Activated CD4-positive, alpha-beta T cell treated with anti-CD3 and anti-CD28 coated beads for 36 hours (primary cell): ENCODE measurements around the gene GSK3B. TPM values are rescaled to one million over a fixed set of nuclear protein-coding genes. Genes with fewer than 3 reads are reported as not detected.

Experiments
- ATAC-seq: fragments of 200-7000 bp; cut with Tn5 transposase; one replicate; pipeline ENCODE4 v1.10.0; 2021; ENCODE audit warnings: mild to moderate bottlenecking, moderate library complexity
- CTCF ChIA-PET: fragments of 350-600 bp; sonication (Branson Sonifier 250); formaldehyde crosslinking; loops from one replicate; lab custom pipeline; 2021; ENCODE audit warnings: antibody characterized with exemption; lab: Charles Lee
- POLR2A ChIA-PET: fragments of 350-600 bp; sonication (Branson Sonifier 250); formaldehyde crosslinking; loops from one replicate; lab custom pipeline; 2021; ENCODE audit warnings: antibody characterized with exemption, inconsistent platforms; lab: Charles Lee
- DNase-seq: peaks from one replicate; pipeline ENCODE4 v3.0.0-alpha.2; 2020
- H3K27ac Mint-ChIP-seq: one replicate; pipeline ENCODE4 v1.8.0; 2021; ENCODE audit warnings: mixed read lengths
- H3K27me3 Mint-ChIP-seq: one replicate; pipeline ENCODE4 v1.8.0; 2021; ENCODE audit warnings: mixed read lengths
- H3K36me3 Mint-ChIP-seq: one replicate; pipeline ENCODE4 v1.8.0; 2021; ENCODE audit warnings: low read depth, mixed read lengths
- H3K4me1 Mint-ChIP-seq: one replicate; pipeline ENCODE4 v1.8.0; 2021; ENCODE audit warnings: mixed read lengths
- H3K4me3 Mint-ChIP-seq: one replicate; pipeline ENCODE4 v1.8.0; 2021; ENCODE audit warnings: mild to moderate bottlenecking, moderate library complexity, mixed read lengths
- H3K9me3 Mint-ChIP-seq: one replicate; pipeline ENCODE4 v1.8.0; 2021; ENCODE audit warnings: low read depth, mixed read lengths
- intact Hi-C, 2 experiments: fragments of 100-400 bp; cut with DNase I in 1 of 2; cut with micrococcal nuclease in 1 of 2; formaldehyde crosslinking; loops; one replicate each; pipeline versions ENCODE4 v1.14.2 to v1.15.1; 2022 to 2024; cut with DNase I, micrococcal nuclease
- total RNA-seq, 2 experiments: library from RNA; stranded (reverse); gene quantifications; one replicate each; pipeline ENCODE4 v1.2.3, GENCODE V29; 2021

GSK3B gene
- total RNA-seq, 2 experiments from 2014 or later = 29.1 to 31.5 TPM

DNA sequence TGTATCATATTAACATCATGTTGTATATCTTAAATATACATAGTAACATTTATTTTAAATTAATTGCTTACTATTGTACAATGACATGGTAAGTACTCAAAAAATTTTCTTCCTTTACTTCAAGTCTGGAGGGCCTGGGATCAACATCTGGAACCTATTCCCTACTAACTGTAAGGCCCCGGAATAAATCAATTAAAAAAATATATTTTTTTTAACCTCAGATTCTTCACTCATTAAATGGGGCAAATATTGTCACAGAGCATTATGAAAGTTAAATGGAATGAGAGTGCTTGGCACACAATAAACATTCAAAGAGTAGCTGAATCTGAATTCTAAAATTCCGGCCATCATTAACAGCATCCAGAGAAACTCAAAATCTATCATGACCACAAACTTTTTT is 16.5 kb downstream of the GSK3B start:
- ATAC-seq (no peak), DNase-seq (no peak)
- no peak overlapping the region for H3K27ac Mint-ChIP-seq
- peaks cover 70% of the 10 kb centered on the region for H3K4me1 Mint-ChIP-seq
- H3K27me3 Mint-ChIP-seq = no peaks in the 10 kb centered on the region
- POLR2A ChIA-PET = interaction anchor here (0.6 kb wide), 1 partner anchor 17 kb away, joined by 3 read pairs; no protein-coding TSS in a partner anchor
- H3K4me3 Mint-ChIP-seq = no peak overlapping the region
- intact Hi-C loops = no loop called here
- H3K36me3 Mint-ChIP-seq = peaks cover 24% of the 10 kb centered on the region
- no peaks in the 10 kb centered on the region for H3K9me3 Mint-ChIP-seq
- CTCF ChIA-PET = no interaction called here

GRCh38 chr3:120072867-120073525 is 21.3 kb downstream of the GSK3B start:
- ATAC-seq (no peak), DNase-seq (no peak)
- Mint-ChIP-seq H3K4me1 (peaks cover 51% of the 10 kb centered on the region), H3K36me3 (peaks cover 24% of the 10 kb centered on the region), H3K9me3 (no peaks in the 10 kb centered on the region), H3K27ac (no peak overlapping the region), H3K27me3 (no peaks in the 10 kb centered on the region), H3K4me3 (no peak overlapping the region)
- intact Hi-C loops = no loop called here
- ChIA-PET CTCF (interaction anchor here (0.5 to 0.7 kb wide), 2 partner anchors 84 to 235 kb away, joined by 3 read pairs; no protein-coding TSS in a partner anchor), POLR2A (no interaction called here)

DNA sequence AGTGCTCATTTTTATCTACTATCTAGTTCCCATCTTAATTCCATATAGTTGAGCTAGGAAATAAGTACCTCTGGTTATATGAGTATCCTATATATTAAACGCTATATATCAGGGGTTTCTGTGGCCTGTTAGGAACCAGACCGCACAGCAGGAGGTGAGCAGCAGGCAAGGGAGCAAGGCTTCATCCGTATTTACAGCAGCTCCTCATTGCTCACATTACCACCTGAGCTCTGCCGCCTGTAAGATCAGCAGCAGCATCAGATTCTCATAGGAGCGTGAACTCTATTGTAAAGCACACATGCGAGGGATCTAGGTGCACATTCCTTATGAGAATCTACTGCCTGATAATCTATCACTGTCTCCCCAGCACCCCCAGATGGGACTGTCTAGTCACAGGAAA is 23.0 kb downstream of the GSK3B start:
- CTCF ChIA-PET = interaction anchor here (0.6 to 0.8 kb wide), 2 partner anchors 628 to 1120 kb away, joined by 3 read pairs; no protein-coding TSS in a partner anchor
- peaks cover 26% of the 10 kb centered on the region for H3K36me3 Mint-ChIP-seq
- no peak for DNase-seq
- no peaks in the 10 kb centered on the region for H3K27me3 Mint-ChIP-seq
- POLR2A ChIA-PET = no interaction called here
- intact Hi-C loops = no loop called here
- H3K4me1 Mint-ChIP-seq = peaks cover 59% of the 10 kb centered on the region
- H3K4me3 Mint-ChIP-seq = no peak overlapping the region
- ATAC-seq = no peak
- H3K27ac Mint-ChIP-seq = no peak overlapping the region
- no peaks in the 10 kb centered on the region for H3K9me3 Mint-ChIP-seq

- ChIA-PET POLR2A (interaction anchor here (0.9 kb wide), 1 partner anchor 384 kb away, joined by 3 read pairs; no protein-coding TSS in a partner anchor), CTCF (interaction anchor here (0.8 to 1.0 kb wide), 2 partner anchors 323 to 629 kb away, joined by 3 read pairs; no protein-coding TSS in a partner anchor)
- DNase-seq (no peak), ATAC-seq (no peak)
- Mint-ChIP-seq H3K27me3 (no peaks in the 10 kb centered on the region), H3K4me3 (no peak overlapping the region), H3K4me1 (peaks cover 52% of the 10 kb centered on the region), H3K27ac (no peak overlapping the region), H3K36me3 (peaks cover 24% of the 10 kb centered on the region), H3K9me3 (peaks cover 4% of the 10 kb centered on the region)
- intact Hi-C loops = no loop called here
Observed at GRCh38 chr3:120070263-120070981, 23.8 kb downstream of the GSK3B start.

DNA sequence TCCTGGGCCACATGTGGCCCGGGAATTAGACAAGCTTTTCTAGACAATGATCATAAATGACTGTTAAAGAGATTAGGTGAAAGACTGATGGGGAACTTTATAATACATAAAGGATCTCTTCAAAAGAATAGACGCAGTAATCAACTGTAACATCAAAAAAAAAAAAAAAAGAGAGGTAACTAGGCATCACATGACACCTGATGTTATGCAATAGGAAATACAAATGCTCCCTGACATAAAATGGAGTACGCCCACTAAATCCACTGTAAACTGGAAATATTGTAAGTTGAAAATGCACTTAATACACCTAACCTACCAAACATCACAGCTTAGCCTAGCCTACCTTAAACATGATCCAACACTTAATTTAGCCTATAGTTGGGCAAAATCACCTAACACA is 27.2 kb downstream of the GSK3B start:
- peaks cover 4% of the 10 kb centered on the region for H3K9me3 Mint-ChIP-seq
- H3K27ac Mint-ChIP-seq = no peak overlapping the region
- ATAC-seq (no peak), DNase-seq (no peak)
- H3K4me3 Mint-ChIP-seq = no peak overlapping the region
- no peaks in the 10 kb centered on the region for H3K27me3 Mint-ChIP-seq
- ChIA-PET CTCF (interaction anchor here (0.8 to 1.4 kb wide), 3 partner anchors 24 to 36 kb away, joined by 3 read pairs; no protein-coding TSS in a partner anchor), POLR2A (no interaction called here)
- peaks cover 16% of the 10 kb centered on the region for H3K36me3 Mint-ChIP-seq
- peaks cover 38% of the 10 kb centered on the region for H3K4me1 Mint-ChIP-seq
- intact Hi-C loops = no loop called here

- POLR2A ChIA-PET = no interaction called here
- ATAC-seq (no peak), DNase-seq (no peak)
- Mint-ChIP-seq H3K4me1 (peaks cover 34% of the 10 kb centered on the region), H3K27me3 (no peaks in the 10 kb centered on the region), H3K9me3 (peaks cover 4% of the 10 kb centered on the region), H3K27ac (no peak overlapping the region), H3K4me3 (no peak overlapping the region), H3K36me3 (peaks cover 16% of the 10 kb centered on the region)
- CTCF ChIA-PET = interaction anchor here (0.8 to 1.4 kb wide), 3 partner anchors 23 to 35 kb away, joined by 3 read pairs; no protein-coding TSS in a partner anchor
- intact Hi-C loops = no loop called here
Observed at GRCh38 chr3:120066634-120067033, 27.6 kb downstream of the GSK3B start.

GRCh38 chr3:120064641-120065040 is 29.6 kb downstream of the GSK3B start:
- no peak overlapping the region for H3K4me3 Mint-ChIP-seq
- ATAC-seq (no peak), DNase-seq (no peak)
- no peak overlapping the region for H3K27ac Mint-ChIP-seq
- peaks cover 38% of the 10 kb centered on the region for H3K4me1 Mint-ChIP-seq
- peaks cover 4% of the 10 kb centered on the region for H3K9me3 Mint-ChIP-seq
- CTCF ChIA-PET = interaction anchor here (0.6 kb wide), 1 partner anchor 10 kb away, joined by 3 read pairs; no protein-coding TSS in a partner anchor
- no peaks in the 10 kb centered on the region for H3K27me3 Mint-ChIP-seq
- H3K36me3 Mint-ChIP-seq = peaks cover 16% of the 10 kb centered on the region
- intact Hi-C loops = no loop called here
- POLR2A ChIA-PET = no interaction called here

GRCh38 chr3:120062474-120062873 is 31.8 kb downstream of the GSK3B start:
- Mint-ChIP-seq H3K27ac (no peak overlapping the region), H3K4me3 (no peak overlapping the region), H3K9me3 (peaks cover 4% of the 10 kb centered on the region), H3K36me3 (peaks cover 15% of the 10 kb centered on the region), H3K27me3 (no peaks in the 10 kb centered on the region), H3K4me1 (peaks cover 38% of the 10 kb centered on the region)
- intact Hi-C loops = no loop called here
- ChIA-PET POLR2A (no interaction called here), CTCF (no interaction called here)
- DNase-seq (no peak), ATAC-seq (no peak)

DNA sequence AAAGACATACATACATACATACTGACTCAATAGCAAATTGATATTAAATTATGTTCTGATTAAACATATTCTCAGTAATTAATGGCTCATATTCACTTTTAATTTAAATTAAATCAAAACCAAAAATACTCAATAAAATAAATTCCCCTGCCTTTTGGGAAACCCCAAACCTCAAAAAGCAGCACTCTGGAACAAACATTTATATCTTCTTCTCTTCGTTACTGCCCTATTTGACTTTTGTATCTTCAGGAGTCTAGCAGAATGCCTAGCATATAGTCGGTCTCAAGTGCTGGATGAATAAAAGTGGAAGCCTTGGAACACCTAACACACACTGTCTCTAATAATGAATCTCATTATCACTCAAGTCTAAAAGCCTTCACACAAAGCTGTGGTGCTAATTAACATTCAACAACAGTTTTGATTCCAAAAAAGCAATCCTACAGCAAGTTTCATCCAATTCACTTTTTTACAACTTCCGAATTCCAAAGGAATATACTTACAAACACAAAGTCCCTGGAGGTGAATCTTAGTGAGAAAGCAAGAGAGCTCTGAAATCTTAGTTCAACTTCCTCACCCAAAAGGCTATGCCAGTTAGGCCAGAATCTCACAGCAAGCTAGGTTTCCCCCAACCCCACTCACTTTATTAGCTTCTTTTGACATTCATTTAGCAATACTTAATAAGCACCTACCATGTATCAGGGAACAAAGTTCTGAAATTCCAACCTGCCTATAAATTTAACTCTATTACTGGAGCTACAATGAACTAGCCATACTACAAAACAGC is 35.0 kb downstream of the GSK3B start:
- DNase-seq (no peak), ATAC-seq (no peak)
- Mint-ChIP-seq H3K9me3 (peaks cover 7% of the 10 kb centered on the region), H3K27ac (no peak overlapping the region), H3K36me3 (peaks cover 15% of the 10 kb centered on the region), H3K4me3 (no peak overlapping the region), H3K27me3 (no peaks in the 10 kb centered on the region), H3K4me1 (peaks cover 33% of the 10 kb centered on the region)
- ChIA-PET POLR2A (interaction anchor here (0.7 kb wide), 2 partner anchors 66 to 421 kb away, joined by 3 read pairs; no protein-coding TSS in a partner anchor), CTCF (interaction anchor here (0.6 kb wide), 1 partner anchor 32 kb away, joined by 3 read pairs; no protein-coding TSS in a partner anchor)
- intact Hi-C loops = no loop called here

DNA sequence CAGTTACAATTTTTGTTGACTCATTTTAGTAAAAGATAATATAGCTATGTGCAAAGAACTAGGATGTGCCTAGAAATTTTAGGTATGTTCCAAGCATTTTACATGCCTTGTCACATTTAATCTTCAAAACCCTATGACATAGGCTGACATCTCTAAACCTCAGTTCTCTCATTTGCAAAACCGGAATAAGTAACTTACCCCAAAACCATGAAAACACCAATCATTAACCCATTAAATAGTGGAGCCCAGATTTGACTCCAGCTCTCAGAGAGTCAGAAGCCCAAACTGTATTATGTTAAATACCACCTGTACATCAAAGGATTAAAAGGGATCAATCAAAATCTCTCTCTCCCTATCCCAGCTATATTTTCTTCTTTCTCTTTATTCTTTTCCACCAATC is 36.6 kb downstream of the GSK3B start:
- no peak overlapping the region for H3K4me3 Mint-ChIP-seq
- ATAC-seq = no peak
- H3K27ac Mint-ChIP-seq = no peak overlapping the region
- peaks cover 21% of the 10 kb centered on the region for H3K36me3 Mint-ChIP-seq
- peaks cover 9% of the 10 kb centered on the region for H3K9me3 Mint-ChIP-seq
- ChIA-PET POLR2A (no interaction called here), CTCF (no interaction called here)
- peaks cover 46% of the 10 kb centered on the region for H3K4me1 Mint-ChIP-seq
- no peak for DNase-seq
- intact Hi-C loops = no loop called here
- H3K27me3 Mint-ChIP-seq = no peaks in the 10 kb centered on the region

GRCh38 chr3:120057029-120057428 is 37.2 kb downstream of the GSK3B start:
- DNase-seq (no peak), ATAC-seq (no peak)
- peaks cover 49% of the 10 kb centered on the region for H3K4me1 Mint-ChIP-seq
- CTCF ChIA-PET = interaction anchor here (0.6 kb wide), 1 partner anchor 165 kb away, joined by 3 read pairs; no protein-coding TSS in a partner anchor
- H3K27ac Mint-ChIP-seq = no peak overlapping the region
- POLR2A ChIA-PET = no interaction called here
- H3K27me3 Mint-ChIP-seq = no peaks in the 10 kb centered on the region
- no peak overlapping the region for H3K4me3 Mint-ChIP-seq
- intact Hi-C loops = no loop called here
- H3K36me3 Mint-ChIP-seq = peaks cover 25% of the 10 kb centered on the region
- H3K9me3 Mint-ChIP-seq = peaks cover 9% of the 10 kb centered on the region
